Endothelial cell of umbilical vein (primary cell): Measurements from ENCODE around the gene CSF2. TPM values are rescaled to one million over a fixed set of nuclear protein-coding genes. Genes with fewer than 3 reads are reported as not detected.

Experiments used
- BruUV-seq: library from RNA; stranded (reverse); fragments of 400-500 nt; replicated peaks from 2 replicates; lab custom pipeline; 2021; lab: Mats Ljungman, UMichigan
- CTCF ChIA-PET: fragments of 300-600, 350-600 bp; sonication (Branson Sonifier 250); formaldehyde crosslinking; loops from one replicate; lab custom pipeline; 2021; ENCODE audit warnings: antibody characterized with exemption, inconsistent platforms; lab: Charles Lee
- POLR2A ChIA-PET: fragments of 300-600, 350-600 bp; sonication (Branson Sonifier 250); formaldehyde crosslinking; loops from one replicate; lab custom pipeline; 2021; ENCODE audit warnings: antibody characterized with exemption, inconsistent platforms; lab: Charles Lee
- DNase-seq: peaks from one replicate; pipeline ENCODE4 v3.0.0-alpha.2; 2011; ENCODE audit warnings: low read depth, low spot score
- FAIRE-seq: peaks from 2 replicates; lab custom pipeline; 2011; peaks lifted over from hg19 to GRCh38; lab: Jason Lieb, UNC
- H2AFZ ChIP-seq: 2 replicates; pipeline ENCODE4 v1.6.0; 2012; ENCODE audit warnings: low read depth, low read length, control low read depth, inconsistent platforms
- H3K27ac ChIP-seq: 2 replicates; pipeline ENCODE4 v1.5.1; 2011; ENCODE audit warnings: low read depth, mild to moderate bottlenecking, control low read depth, low read length, moderate library complexity; ENCODE audit not compliant: insufficient read depth
- H3K27me3 ChIP-seq, 2 experiments: 2 replicates each; pipeline versions ENCODE4 v1.6.0 to v1.6.1; 2011; ENCODE audit warnings: low read length in 2 of 2, mixed read lengths in 1 of 2; ENCODE audit not compliant: control insufficient read depth in 2 of 2, insufficient read depth in 2 of 2
- H3K36me3 ChIP-seq, 2 experiments: 2 replicates in 1 of 2; 3 replicates in 1 of 2; pipeline ENCODE4 v1.5.1; 2011; ENCODE audit warnings: low read length in 2 of 2, mild to moderate bottlenecking in 1 of 2, moderate library complexity in 1 of 2; ENCODE audit not compliant: control insufficient read depth in 2 of 2, insufficient read depth in 2 of 2; ENCODE audit errors: extremely low read depth in 1 of 2
- H3K4me1 ChIP-seq: 3 replicates; pipeline ENCODE4 v1.5.1; 2011; ENCODE audit warnings: mild to moderate bottlenecking, low read length; ENCODE audit not compliant: control insufficient read depth, insufficient read depth; ENCODE audit errors: extremely low read depth
- H3K4me2 ChIP-seq: 2 replicates; pipeline ENCODE4 v1.6.1; 2011; ENCODE audit warnings: low read length, control low read depth, mixed read lengths; ENCODE audit not compliant: insufficient read depth
- H3K4me3 ChIP-seq, 3 experiments: fragments of 200-600 bp in 1 of 3; sonication (generic), shearing (Covaris generic) in 1 of 3; replicated peaks in 1 of 3; 2 replicates each; pipeline ENCODE4 v1.5.1; 2011 to 2016; ENCODE audit warnings: control low read depth in 3 of 3, low read length in 3 of 3, mild to moderate bottlenecking in 2 of 3, inconsistent platforms in 1 of 3, low read depth in 1 of 3, moderate library complexity in 1 of 3; ENCODE audit not compliant: insufficient read depth in 1 of 3
- H3K79me2 ChIP-seq: 2 replicates; pipeline ENCODE4 v1.6.0; 2012; ENCODE audit warnings: low read length, inconsistent platforms; ENCODE audit not compliant: control insufficient read depth, insufficient read depth
- H3K9ac ChIP-seq: replicated peaks from 2 replicates; pipeline ENCODE3; 2011; ENCODE audit warnings: low read length, control low read depth; ENCODE audit not compliant: insufficient read depth; ENCODE audit errors: extremely low read depth
- H3K9me1 ChIP-seq: replicated peaks from 3 replicates; pipeline ENCODE4 v1.6.0; 2011; ENCODE audit warnings: mild to moderate bottlenecking, low read length; ENCODE audit not compliant: control insufficient read depth, insufficient read depth; ENCODE audit errors: extremely low read depth
- H3K9me3 ChIP-seq: replicated peaks from 2 replicates; pipeline ENCODE4 v1.5.1; 2012; ENCODE audit warnings: low read length, inconsistent platforms; ENCODE audit not compliant: control insufficient read depth, insufficient read depth
- H4K20me1 ChIP-seq: replicated peaks from 2 replicates; pipeline ENCODE3; 2011; ENCODE audit warnings: mild to moderate bottlenecking, low read length; ENCODE audit not compliant: control insufficient read depth, insufficient read depth; ENCODE audit errors: extremely low read depth
- CTCF ChIP-seq, 2 donors: IDR thresholded peaks; 1 replicate in 1 of 2; 2 replicates in 1 of 2; pipeline ENCODE4 v1.5.1; 2011; ENCODE audit warnings: low read length in 2 of 2, mild to moderate bottlenecking in 2 of 2, moderate library complexity in 2 of 2, control low read depth in 1 of 2, inconsistent platforms in 1 of 2, low read depth in 1 of 2; ENCODE audit not compliant: insufficient read depth in 1 of 2; ENCODE audit errors: extremely low read depth in 1 of 2
- EZH2 ChIP-seq: IDR thresholded peaks from 2 replicates; pipeline ENCODE4 v1.6.1; 2012; ENCODE audit warnings: borderline replicate concordance, low read depth, mild to moderate bottlenecking, moderate library complexity, low read length, inconsistent platforms; ENCODE audit not compliant: severe bottlenecking
- FOS ChIP-seq: IDR thresholded peaks from 2 replicates; pipeline ENCODE4 v1.6.1; 2011; ENCODE audit warnings: mild to moderate bottlenecking, low read length, moderate library complexity, borderline replicate concordance; ENCODE audit not compliant: insufficient read depth
- GATA2 ChIP-seq: IDR thresholded peaks from 2 replicates; pipeline ENCODE4 v1.7.0; 2011; ENCODE audit warnings: low read depth, mild to moderate bottlenecking, moderate library complexity, mixed read lengths, low read length; ENCODE audit not compliant: insufficient read length, insufficient read depth
- JUN ChIP-seq: IDR thresholded peaks from 2 replicates; pipeline ENCODE4 v1.6.1; 2011; ENCODE audit warnings: borderline replicate concordance, low read depth; ENCODE audit not compliant: insufficient read length, insufficient read depth
- MAX ChIP-seq: IDR thresholded peaks from 2 replicates; pipeline ENCODE4 v1.6.1; 2011; ENCODE audit not compliant: insufficient read depth, insufficient read length
- MYC ChIP-seq: IDR thresholded peaks from one replicate; pipeline ENCODE4 v1.6.1; 2011; ENCODE audit warnings: mild to moderate bottlenecking, low read depth, low read length
- POLR2A ChIP-seq: IDR thresholded peaks from 2 replicates; pipeline ENCODE4 v1.6.1; 2012; ENCODE audit warnings: low read depth, mild to moderate bottlenecking, control low read depth, low read length
- POLR2AphosphoS5 ChIP-seq: IDR thresholded peaks from 2 replicates; pipeline ENCODE4 v1.6.1; 2012; ENCODE audit warnings: low read depth, mild to moderate bottlenecking, control low read depth, low read length, moderate library complexity; ENCODE audit not compliant: insufficient read depth
- dilution Hi-C: fragments of 300-500 bp; cut with MboI; formaldehyde crosslinking; loops from one replicate; pipeline ENCODE4 v1.15.0; 2019; ENCODE audit warnings: low sequenced_read_pairs; ENCODE audit not compliant: extremely low pct_ligation_motif_present
- intact Hi-C: fragments of 100-400 bp; cut with micrococcal nuclease; formaldehyde crosslinking; loops from one replicate; pipeline ENCODE4 v1.10.0; 2022
- polyA plus RNA-seq, 4 experiments: library from polyadenylated mRNA; depleted of rRNA in 3 of 4; stranded (reverse) in 3 of 4; unstranded in 1 of 4; fragments of >200 nt; gene quantifications; 2 replicates each; pipeline versions ENCODE4 v1.2.1 to v1.2.3, GENCODE V29; 2011 to 2012; ENCODE audit warnings: missing spikeins in 1 of 4
- total RNA-seq: library from RNA; stranded (reverse); gene quantifications from 2 replicates; pipeline ENCODE4 v1.2.3, GENCODE V29; 2021

Gene CSF2
- total and polyA plus RNA-seq, 2 donors (not counting 3 experiments of a cell fraction or from before 2014, with no cell fraction given), result not detected

- ChIA-PET POLR2A (no interaction called here), CTCF (no interaction called here)
- Histone ChIP-seq H3K36me3 (no peaks in the 10 kb centered on the region), H3K4me3 (no peak overlapping the region), H3K27ac (no peak overlapping the region), H3K9me3 (no peaks in the 10 kb centered on the region), H4K20me1 (no peaks in the 10 kb centered on the region), H3K27me3 (peaks cover 8 to 32% of the 10 kb centered on the region in 2 experiments), H3K79me2 (no peaks in the 10 kb centered on the region), H3K4me1 (no peaks in the 10 kb centered on the region), H2AFZ (no peak overlapping the region), H3K9me1 (no peaks in the 10 kb centered on the region), H3K9ac (no peak overlapping the region), H3K4me2 (no peak overlapping the region)
- dilution Hi-C loops (no loop called here), intact Hi-C loops (no loop called here)
- DNase-seq (no peak), FAIRE-seq (no peak)
- no TSS peak for BruUV-seq
- TF ChIP-seq FOS (no peak), JUN (no peak), CTCF (IDR thresholded peaks at IDR 0.05; ENCODE audit: extremely low read depth in 1 of 2, insufficient read depth in 1 of 2, low read depth in 1 of 2, low read length in 2 of 2) (no peak), MAX (no peak)
Measured at GRCh38 chr5:132033122-132033521, 40.5 kb upstream of the CSF2 start.

DNA sequence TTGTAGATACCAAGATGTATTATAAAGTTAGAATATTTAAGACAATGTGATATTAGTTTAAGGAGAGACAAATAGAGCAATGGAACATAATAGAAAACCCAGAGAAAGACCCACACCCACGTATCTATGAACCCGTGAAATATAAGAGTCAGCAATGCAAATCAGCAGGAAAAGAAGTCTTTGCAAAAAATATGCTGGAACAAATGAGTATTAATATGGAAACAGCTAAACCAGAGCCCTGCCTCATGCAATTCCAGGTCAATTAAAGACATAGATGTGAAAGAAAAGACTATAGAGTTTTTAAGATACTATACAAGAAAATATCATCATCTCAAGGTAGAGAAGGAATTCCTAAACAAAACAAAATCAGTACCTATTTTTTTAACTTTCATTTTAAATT lies 36.2 kb upstream of the CSF2 start:
- Histone ChIP-seq H3K4me3 (no peak overlapping the region), H3K36me3 (no peaks in the 10 kb centered on the region), H3K9me3 (no peaks in the 10 kb centered on the region), H4K20me1 (no peaks in the 10 kb centered on the region), H3K27me3 (peaks cover 8 to 22% of the 10 kb centered on the region in 2 experiments), H3K4me1 (no peaks in the 10 kb centered on the region), H3K9me1 (no peaks in the 10 kb centered on the region), H2AFZ (no peak overlapping the region), H3K9ac (no peak overlapping the region), H3K79me2 (no peaks in the 10 kb centered on the region), H3K4me2 (no peak overlapping the region), H3K27ac (no peak overlapping the region)
- intact Hi-C loops (no loop called here), dilution Hi-C loops (no loop called here)
- FAIRE-seq (no peak), DNase-seq (no peak)
- no peak for TF ChIP-seq POLR2AphosphoS5
- no peak for TF ChIP-seq POLR2A
- TF ChIP-seq EZH2, result no peak
- TF ChIP-seq JUN, result no peak
- TF ChIP-seq GATA2, result no peak
- TF ChIP-seq MAX, result no peak
- no peak for TF ChIP-seq MYC
- no peak for TF ChIP-seq FOS
- no peak for TF ChIP-seq CTCF (IDR thresholded peaks at IDR 0.05; ENCODE audit: extremely low read depth in 1 of 2, insufficient read depth in 1 of 2, low read depth in 1 of 2, low read length in 2 of 2)
- no TSS peak for BruUV-seq
- ChIA-PET POLR2A (no interaction called here), CTCF (no interaction called here)
